H9 (cell line): ENCODE results near the gene OTX2. TPM values are rescaled to one million over a fixed set of nuclear protein-coding genes. Genes with fewer than 3 reads are reported as not detected.

Source experiments
- DNase-seq: peaks from one replicate; pipeline ENCODE4 v3.0.0-alpha.2; 2017
- H2AFZ ChIP-seq: one replicate; pipeline ENCODE4 v1.6.1; 2013; ENCODE audit warnings: mild to moderate bottlenecking, low read length, control low read depth, moderate library complexity
- H2AK5ac ChIP-seq: 2 replicates; pipeline ENCODE4 v1.6.1; 2013; ENCODE audit warnings: low read length, control low read depth, mixed read lengths; ENCODE audit not compliant: insufficient read length
- H2BK120ac ChIP-seq: one replicate; pipeline ENCODE4 v1.6.1; 2013; ENCODE audit warnings: low read depth, mild to moderate bottlenecking, low read length, control low read depth, inconsistent platforms; ENCODE audit not compliant: poor library complexity, severe bottlenecking
- H2BK12ac ChIP-seq: 2 replicates; pipeline ENCODE4 v1.6.1; 2013; ENCODE audit warnings: low read length, control low read depth, mixed read lengths, low read depth; ENCODE audit not compliant: insufficient read length
- H2BK15ac ChIP-seq: 2 replicates; pipeline ENCODE4 v1.6.1; 2013; ENCODE audit warnings: low read depth, low read length, control low read depth
- H2BK20ac ChIP-seq: one replicate; pipeline ENCODE4 v1.6.1; 2013; ENCODE audit warnings: low read depth, mild to moderate bottlenecking, low read length, control low read depth, inconsistent platforms; ENCODE audit not compliant: poor library complexity, severe bottlenecking
- H2BK5ac ChIP-seq: 2 replicates; pipeline ENCODE4 v1.6.1; 2013; ENCODE audit warnings: low read length, control low read depth, mixed read lengths; ENCODE audit not compliant: insufficient read length
- H3K14ac ChIP-seq: 2 replicates; pipeline ENCODE4 v1.6.1; 2013; ENCODE audit warnings: low read length, control low read depth; ENCODE audit not compliant: insufficient read depth
- H3K18ac ChIP-seq: 2 replicates; pipeline ENCODE4 v1.6.1; 2013; ENCODE audit warnings: low read depth, mild to moderate bottlenecking, mixed read lengths, low read length, control low read depth; ENCODE audit not compliant: insufficient read length
- H3K23ac ChIP-seq: 2 replicates; pipeline ENCODE4 v1.6.1; 2013; ENCODE audit warnings: low read length, control low read depth, mixed read lengths, low read depth; ENCODE audit not compliant: insufficient read length
- H3K23me2 ChIP-seq: 2 replicates; pipeline ENCODE4 v1.6.1; 2013; ENCODE audit warnings: low read depth, mild to moderate bottlenecking, mixed read lengths, low read length, control low read depth; ENCODE audit not compliant: insufficient read length, poor library complexity, severe bottlenecking
- H3K27ac ChIP-seq: 2 replicates; pipeline ENCODE4 v1.5.1; 2013; ENCODE audit warnings: low read length, control low read depth, mixed read lengths, low read depth; ENCODE audit not compliant: insufficient read length
- H3K27me3 ChIP-seq: 2 replicates; pipeline ENCODE4 v1.6.1; 2013; ENCODE audit warnings: low read length, control low read depth, inconsistent platforms; ENCODE audit not compliant: insufficient read depth
- H3K4ac ChIP-seq: 2 replicates; pipeline ENCODE4 v1.6.1; 2013; ENCODE audit warnings: low read depth, mild to moderate bottlenecking, control low read depth, inconsistent platforms, low read length, moderate library complexity
- H3K4me1 ChIP-seq: 2 replicates; pipeline ENCODE4 v1.6.1; 2013; ENCODE audit warnings: low read length, control low read depth, inconsistent platforms; ENCODE audit not compliant: insufficient read depth
- H3K4me2 ChIP-seq: 2 replicates; pipeline ENCODE4 v1.6.1; 2013; ENCODE audit warnings: low read length, control low read depth, mixed read lengths; ENCODE audit not compliant: insufficient read length, insufficient read depth
- H3K56ac ChIP-seq: 2 replicates; pipeline ENCODE4 v1.6.1; 2013; ENCODE audit warnings: low read depth, mild to moderate bottlenecking, mixed read lengths, low read length, control low read depth; ENCODE audit not compliant: insufficient read length
- H3K79me1 ChIP-seq: 2 replicates; pipeline ENCODE4 v1.6.1; 2013; ENCODE audit warnings: low read depth, mild to moderate bottlenecking, moderate library complexity, low read length, control low read depth, inconsistent platforms; ENCODE audit not compliant: insufficient read depth, poor library complexity, severe bottlenecking
- H3K79me2 ChIP-seq: 2 replicates; pipeline ENCODE4 v1.6.1; 2013; ENCODE audit warnings: low read length, control low read depth, inconsistent platforms; ENCODE audit not compliant: insufficient read depth
- H3K9ac ChIP-seq: 2 replicates; pipeline ENCODE4 v1.6.1; 2013; ENCODE audit warnings: low read length, control low read depth, mixed read lengths; ENCODE audit not compliant: insufficient read length; ENCODE audit errors: extremely low read depth
- H3K9me3 ChIP-seq: one replicate; pipeline ENCODE4 v1.6.1; 2013; ENCODE audit warnings: low read depth, low read length, inconsistent platforms; ENCODE audit not compliant: control insufficient read depth
- H3T11ph ChIP-seq: one replicate; pipeline ENCODE4 v1.6.1; 2013; ENCODE audit warnings: mild to moderate bottlenecking, low read length, control low read depth, inconsistent platforms
- H4K20me1 ChIP-seq: one replicate; pipeline ENCODE4 v1.6.1; 2013; ENCODE audit not compliant: control insufficient read depth, insufficient read length, insufficient read depth
- H4K5ac ChIP-seq: 2 replicates; pipeline ENCODE4 v1.6.1; 2013; ENCODE audit warnings: low read depth, mild to moderate bottlenecking, mixed read lengths, low read length, control low read depth; ENCODE audit not compliant: insufficient read length
- H4K8ac ChIP-seq: replicated peaks from 2 replicates; pipeline ENCODE4 v1.6.1; 2013; ENCODE audit warnings: low read length, control low read depth, mixed read lengths, low read depth; ENCODE audit not compliant: insufficient read length
- H4K91ac ChIP-seq: 2 replicates; pipeline ENCODE4 v1.6.1; 2013; ENCODE audit warnings: low read depth, mild to moderate bottlenecking, moderate library complexity, mixed read lengths, low read length, control low read depth; ENCODE audit not compliant: insufficient read length
- H3K27ac Mint-ChIP-seq, 3 experiments: 2 replicates in 2 of 3; 3 replicates in 1 of 3; pipeline ENCODE4 v1.8.0; 2020 to 2021; ENCODE audit warnings: mixed read lengths in 3 of 3, mild to moderate bottlenecking in 1 of 3, moderate library complexity in 1 of 3
- H3K27me3 Mint-ChIP-seq: 2 replicates; pipeline ENCODE4 v1.8.0; 2021; ENCODE audit warnings: low read depth, mild to moderate bottlenecking, moderate library complexity, mixed read lengths
- H3K36me3 Mint-ChIP-seq, 3 experiments: 2 replicates in 2 of 3; 3 replicates in 1 of 3; pipeline ENCODE4 v1.8.0; 2020 to 2021; ENCODE audit warnings: low read depth in 3 of 3, mixed read lengths in 3 of 3; ENCODE audit not compliant: insufficient read depth in 1 of 3
- H3K4me1 Mint-ChIP-seq, 2 experiments: 2 replicates each; pipeline ENCODE4 v1.8.0; 2020; ENCODE audit warnings: mixed read lengths in 2 of 2
- H3K4me3 Mint-ChIP-seq, 2 experiments: 2 replicates in 1 of 2; 3 replicates in 1 of 2; pipeline ENCODE4 v1.8.0; 2020 to 2021; ENCODE audit warnings: mild to moderate bottlenecking in 2 of 2, mixed read lengths in 2 of 2, moderate library complexity in 1 of 2
- H3K9me3 Mint-ChIP-seq, 2 experiments: 2 replicates in 1 of 2; 3 replicates in 1 of 2; pipeline ENCODE4 v1.8.0; 2020; ENCODE audit warnings: mild to moderate bottlenecking in 2 of 2, mixed read lengths in 2 of 2, moderate library complexity in 1 of 2
- CTCF ChIP-seq: fragments of 200-600 bp; sonication (generic); conservative IDR thresholded peaks from 3 replicates; pipeline ENCODE4 v1.8.0; 2021; ENCODE audit warnings: antibody characterized with exemption, mild to moderate bottlenecking
- WGBS: extraction: QIAGEN DNeasy Blood & Tissue Kit; methylation state at CpG from one replicate; pipeline ENCODE4 v1.1.7; 2013; ENCODE audit warnings: missing lambda C conversion rate, low lambda C conversion rate, mixed read lengths; ENCODE audit not compliant: insufficient read length; ENCODE audit errors: extremely low coverage; 5-methylcytosine and 5-hydroxymethylcytosine counted together
- total RNA-seq: library from RNA; stranded (reverse); gene quantifications from 2 replicates; pipeline ENCODE4 v1.2.1, GENCODE V29; 2021

Gene OTX2
- total RNA-seq, 1 experiment from 2014 or later: 193 TPM

- Histone ChIP-seq H2BK5ac (no peak overlapping the region), H3K4me2 (no peak overlapping the region), H3K23me2 (no peaks in the 10 kb centered on the region), H4K5ac (no peak overlapping the region), H3K27ac (no peak overlapping the region), H3K9me3 (no peaks in the 10 kb centered on the region), H3K27me3 (peaks cover 36% of the 10 kb centered on the region), H2AFZ (no peak overlapping the region), H3K9ac (no peak overlapping the region), H2BK12ac (no peak overlapping the region), H2AK5ac (no peak overlapping the region), H2BK120ac (no peak overlapping the region), H2BK15ac (no peak overlapping the region), H3K4me1 (peaks cover 8% of the 10 kb centered on the region), H3K4ac (no peak overlapping the region), H3K18ac (no peak overlapping the region), H4K20me1 (no peaks in the 10 kb centered on the region), H3T11ph (no peak overlapping the region), H3K23ac (no peak overlapping the region), H3K79me2 (no peaks in the 10 kb centered on the region), H2BK20ac (no peak overlapping the region), H4K8ac (no peak overlapping the region), H3K14ac (no peak overlapping the region), H4K91ac (no peak overlapping the region), H3K79me1 (no peaks in the 10 kb centered on the region), H3K56ac (no peak overlapping the region)
- Mint-ChIP-seq H3K27me3 (peaks cover 50% of the 10 kb centered on the region), H3K36me3 (peaks cover 1 to 4% (median 3%) of the 10 kb centered on the region in 3 experiments; a peak in 5 of 7 replicates), H3K27ac (no peak overlapping the region), H3K4me1 (peaks cover 32 to 34% of the 10 kb centered on the region in 2 experiments), H3K4me3 (no peak overlapping the region), H3K9me3 (peaks cover 0 to 4% of the 10 kb centered on the region in 2 experiments; a peak in 2 of 5 replicates)
- WGBS: no CpG with 5 or more reads among the region's 3 CpGs
- no peak for TF ChIP-seq CTCF
- DNase-seq: no peak
Measured at GRCh38 chr14:56841611-56842010, 31.3 kb upstream of the OTX2 start.
